NCI-H2029 (cell line): Measurements from ENCODE around the gene PCBD1.

ENCODE experiments used
- DNase-seq: peaks from one replicate; lab custom pipeline; 2025; lab: John Stamatoyannopoulos, UW

PCBD1 gene

DNA sequence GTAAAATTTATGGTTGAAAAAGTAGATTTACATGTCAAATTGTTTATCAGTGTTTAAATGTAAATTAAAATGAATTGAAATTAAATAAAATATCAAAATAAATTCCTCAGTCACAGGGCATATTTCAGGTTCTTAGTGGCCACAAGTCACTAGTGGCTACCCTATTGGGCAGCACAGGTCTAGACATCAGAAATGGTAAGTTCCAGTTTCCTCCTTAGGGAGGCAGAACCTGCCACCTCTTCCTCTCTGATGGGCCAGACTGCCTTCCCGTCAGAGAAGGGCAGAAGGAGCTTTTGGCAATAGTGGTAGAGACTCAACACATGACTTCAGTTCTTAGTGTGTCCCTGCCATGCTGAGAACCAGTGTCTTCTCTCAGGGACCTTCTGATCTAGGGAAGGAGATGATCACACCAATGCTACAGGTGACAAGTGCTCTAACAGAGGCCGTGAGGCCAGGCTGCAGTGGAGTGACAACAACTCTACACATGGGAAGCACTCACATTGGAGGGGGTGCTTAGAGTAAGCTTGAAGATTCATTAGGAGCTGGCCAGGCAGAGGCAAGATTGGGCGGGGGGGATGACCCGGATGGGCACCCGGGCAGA lies 14.4 kb upstream of the PCBD1 start:
- DNase-seq: no peak

DNA sequence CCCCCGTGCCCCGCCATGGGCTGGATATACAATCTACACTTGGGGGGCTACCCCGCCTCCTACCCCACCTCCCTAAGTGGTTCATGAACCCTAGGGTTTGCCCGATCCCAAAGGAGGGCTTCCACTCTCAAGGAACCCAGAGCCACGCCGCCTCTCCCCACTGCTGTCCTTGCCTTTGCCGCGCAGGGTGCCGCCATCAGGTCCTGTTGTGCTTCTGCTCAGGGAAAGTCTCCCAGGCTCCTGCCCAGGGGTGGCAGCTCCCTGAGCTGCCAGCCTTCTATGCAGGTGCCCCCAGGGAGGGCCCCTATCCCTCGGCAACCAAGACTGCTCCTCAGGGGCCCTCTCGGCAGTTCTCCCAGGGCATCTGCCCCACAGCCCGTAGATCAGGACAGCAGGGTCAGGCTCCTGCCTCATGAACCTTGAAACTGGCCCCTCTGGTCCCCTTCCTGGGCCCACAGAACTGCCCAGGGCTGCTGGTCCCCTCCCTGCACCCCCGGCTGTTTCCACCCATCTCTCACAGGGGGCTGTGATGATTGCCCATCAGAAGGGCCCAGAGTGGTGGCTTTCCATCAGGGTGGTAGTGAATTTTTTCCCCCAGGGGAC lies 13.0 kb upstream of the PCBD1 start:
- no peak for DNase-seq

DNA sequence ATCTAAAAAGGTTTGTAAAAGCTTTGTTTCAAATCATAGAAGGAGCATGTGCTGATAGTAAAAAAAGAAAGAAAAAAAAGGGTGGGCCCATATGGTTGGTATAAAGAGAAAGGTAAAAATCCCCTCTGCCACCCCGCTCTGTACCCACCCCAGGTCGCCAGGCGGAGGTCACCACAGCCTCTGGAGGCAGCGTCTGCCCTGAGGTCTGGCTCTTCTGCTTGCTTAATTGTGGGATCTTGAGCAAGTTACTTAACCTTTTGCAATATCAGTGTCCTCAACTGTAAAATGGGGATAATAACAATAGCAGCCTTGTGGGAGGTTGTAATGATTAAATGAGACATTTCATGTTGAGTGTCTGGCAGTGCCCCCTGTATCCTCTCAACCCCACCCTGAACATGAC lies 10.7 kb upstream of the PCBD1 start:
- DNase-seq: no peak

DNA sequence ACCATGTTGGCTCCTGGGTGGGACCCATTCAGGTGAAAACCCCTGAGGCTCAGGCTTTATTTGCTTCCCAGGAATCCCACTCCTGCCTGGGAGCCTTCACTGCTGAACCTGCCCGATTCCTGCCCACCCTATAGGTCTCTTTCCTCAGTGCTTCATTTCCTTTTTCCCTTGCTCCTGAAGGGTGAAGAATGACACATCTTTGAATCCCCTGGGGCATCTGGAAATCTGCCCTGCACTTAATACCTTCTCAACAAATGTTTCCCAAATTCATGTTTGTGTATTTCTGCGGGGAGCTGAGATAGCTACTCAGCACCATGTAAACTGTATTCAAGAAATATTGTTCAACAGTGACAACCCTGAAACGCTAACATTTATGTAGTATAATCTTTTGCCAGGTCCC lies 10.3 kb upstream of the PCBD1 start:
- DNase-seq: no peak

DNA sequence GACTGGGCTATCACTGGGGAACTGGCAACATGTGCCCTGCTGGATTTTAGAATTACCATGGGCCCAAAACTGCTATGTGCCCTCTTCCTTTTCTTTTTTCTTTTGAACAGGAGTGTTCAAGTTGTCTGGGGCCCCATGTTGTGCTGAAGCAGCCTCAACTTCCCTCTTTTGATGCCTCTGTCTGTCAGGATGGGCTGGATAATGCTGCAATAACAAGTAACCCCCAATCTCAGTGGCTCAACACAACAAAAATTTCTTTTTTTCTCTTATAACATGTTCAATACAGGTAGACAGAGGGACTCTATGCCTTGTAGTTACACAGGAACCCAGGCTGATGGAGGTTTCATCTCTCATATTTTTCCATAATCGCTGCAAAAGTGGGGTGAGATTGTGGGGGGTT lies 8.2 kb upstream of the PCBD1 start:
- DNase-seq: no peak

DNA sequence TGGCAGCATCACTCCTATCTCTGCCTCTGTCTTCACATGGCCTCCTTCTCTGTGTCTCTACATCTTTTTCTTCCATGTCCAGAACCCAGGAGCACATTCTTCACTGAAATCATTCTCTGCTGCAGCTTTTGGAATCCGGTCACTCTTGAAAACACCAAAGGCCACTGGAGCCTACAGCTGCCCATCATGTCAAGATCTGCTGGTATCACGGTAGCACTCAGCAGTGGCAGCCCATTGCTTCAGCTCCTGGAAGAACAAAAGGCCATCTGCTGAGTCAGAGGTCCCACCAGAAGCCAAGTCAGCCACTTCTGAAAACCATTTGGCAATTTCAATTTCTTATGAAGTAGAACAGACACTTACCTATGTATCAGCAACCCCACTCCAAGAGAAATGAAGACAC lies 6.1 kb upstream of the PCBD1 start:
- no peak for DNase-seq

DNA sequence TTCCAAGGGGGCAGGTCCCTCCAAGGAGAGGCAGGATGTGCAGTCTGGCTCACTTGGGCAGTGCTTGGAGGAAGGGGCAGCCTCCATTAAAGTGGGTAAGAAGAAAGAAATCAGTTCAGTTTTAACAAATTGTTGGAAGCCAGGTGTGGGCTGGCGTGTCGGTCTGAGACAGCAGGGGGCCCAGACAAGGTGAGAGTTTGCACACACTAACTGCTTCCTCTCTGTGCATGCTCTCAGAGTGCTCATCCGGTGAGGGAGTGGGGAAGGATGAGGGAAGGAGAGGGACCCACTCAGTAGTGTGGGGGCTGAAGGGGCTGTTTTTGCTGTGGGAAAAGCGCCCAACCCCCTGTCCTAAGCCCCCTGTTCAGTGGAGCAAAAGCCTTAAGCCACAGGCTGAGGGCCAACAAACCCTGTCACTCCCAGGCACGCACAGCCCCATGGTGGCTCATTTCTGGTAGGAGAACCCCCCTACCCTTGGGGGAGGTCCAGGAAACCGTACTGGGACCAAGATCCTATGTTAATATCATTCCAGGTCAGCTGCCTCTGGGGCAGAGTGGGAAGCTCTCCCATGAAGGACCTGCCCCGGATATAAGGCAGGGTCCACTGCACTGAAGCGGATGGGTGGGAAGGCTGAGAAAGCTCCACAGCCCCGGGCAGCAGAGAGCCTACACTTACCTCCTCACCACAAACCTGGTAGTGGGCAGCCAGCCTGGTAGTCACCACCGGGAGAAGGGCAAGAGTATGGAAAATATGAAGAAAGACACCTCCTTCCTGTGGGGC lies 5.1 kb upstream of the PCBD1 start:
- no peak for DNase-seq

DNA sequence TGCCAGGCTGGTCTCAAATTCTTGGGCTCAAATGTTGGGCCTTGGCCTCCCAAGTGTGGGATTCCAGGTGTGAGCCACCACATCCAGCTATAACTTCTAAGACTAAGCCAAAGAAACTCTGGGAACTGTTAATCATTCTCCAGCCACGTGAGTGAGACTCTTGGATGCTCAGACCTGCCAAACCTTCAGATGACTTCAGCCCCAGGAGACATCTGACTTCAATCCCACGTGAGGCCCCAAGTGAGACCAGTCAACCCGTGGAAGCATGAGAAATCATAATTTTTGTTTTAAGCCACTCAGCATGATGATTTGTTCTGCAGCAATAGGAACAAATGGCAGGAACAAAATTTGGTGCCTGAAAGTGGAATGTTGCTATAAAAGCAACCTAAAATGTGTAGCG lies 4.3 kb upstream of the PCBD1 start:
- DNase-seq: no peak

DNA sequence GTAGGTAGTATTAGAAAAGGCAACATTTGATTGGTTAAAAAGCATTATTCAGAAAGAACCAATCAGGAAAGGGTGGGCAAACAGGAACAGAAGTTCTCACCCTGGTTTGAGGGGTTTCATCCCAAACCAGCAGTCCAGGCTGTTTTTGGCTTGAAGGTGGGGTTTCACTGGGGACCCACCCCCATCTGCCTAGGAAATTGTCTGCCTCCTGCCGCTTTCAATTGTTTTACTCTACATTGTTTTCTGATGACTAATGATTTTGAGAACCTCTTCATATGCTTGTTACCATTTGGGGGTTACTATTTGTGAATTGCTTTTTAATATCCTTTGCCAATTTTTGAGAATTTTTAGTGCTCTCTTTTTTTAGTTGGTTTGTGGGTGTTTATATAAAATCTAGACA lies 3.3 kb upstream of the PCBD1 start:
- DNase-seq: no peak

DNA sequence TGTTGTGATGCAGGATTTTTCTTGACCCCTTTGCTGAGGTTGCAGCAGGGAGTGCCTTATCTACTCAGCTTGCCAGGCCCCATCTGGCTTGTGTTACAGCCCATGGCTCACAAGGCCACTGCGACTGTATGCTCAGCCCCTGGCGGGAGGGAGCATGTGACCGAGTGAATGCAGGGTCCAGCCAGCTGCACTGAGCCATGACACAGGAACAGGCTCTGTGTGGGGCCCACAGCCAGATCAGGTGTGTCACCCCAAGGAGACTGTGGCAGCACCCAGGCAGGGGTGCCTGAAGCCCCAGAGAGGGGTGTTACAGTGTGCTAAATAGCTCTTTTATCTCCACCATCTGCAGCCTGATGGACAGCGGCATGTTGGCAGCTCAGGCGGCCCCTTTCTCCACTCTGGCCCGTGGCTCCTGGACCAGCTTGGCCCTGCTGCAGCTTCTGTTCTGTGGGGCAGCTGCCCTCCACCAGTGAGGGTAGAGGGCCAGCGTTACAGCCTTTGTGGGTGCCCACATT lies 2.6 kb upstream of the PCBD1 start:
- DNase-seq: no peak

DNA sequence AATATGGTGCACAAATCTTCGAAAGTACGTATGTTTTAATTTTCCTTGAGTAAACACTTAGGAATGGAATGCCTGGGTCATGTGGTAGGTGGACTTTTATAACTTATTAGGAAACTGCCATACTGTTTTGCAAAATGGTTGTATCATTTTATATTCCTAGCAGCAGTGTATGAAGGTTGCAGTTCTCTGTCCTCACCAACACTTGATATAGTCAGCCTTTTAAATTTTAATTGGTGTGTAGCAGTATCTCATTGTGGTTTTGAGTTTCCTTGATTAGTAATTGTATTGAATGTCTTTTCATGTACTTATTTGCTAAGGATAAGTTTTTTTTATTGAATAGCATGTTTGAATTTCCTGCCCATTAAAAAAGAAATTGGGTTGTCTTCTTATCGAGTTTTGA lies 926 bp upstream of the PCBD1 start:
- DNase-seq: no peak

DNA sequence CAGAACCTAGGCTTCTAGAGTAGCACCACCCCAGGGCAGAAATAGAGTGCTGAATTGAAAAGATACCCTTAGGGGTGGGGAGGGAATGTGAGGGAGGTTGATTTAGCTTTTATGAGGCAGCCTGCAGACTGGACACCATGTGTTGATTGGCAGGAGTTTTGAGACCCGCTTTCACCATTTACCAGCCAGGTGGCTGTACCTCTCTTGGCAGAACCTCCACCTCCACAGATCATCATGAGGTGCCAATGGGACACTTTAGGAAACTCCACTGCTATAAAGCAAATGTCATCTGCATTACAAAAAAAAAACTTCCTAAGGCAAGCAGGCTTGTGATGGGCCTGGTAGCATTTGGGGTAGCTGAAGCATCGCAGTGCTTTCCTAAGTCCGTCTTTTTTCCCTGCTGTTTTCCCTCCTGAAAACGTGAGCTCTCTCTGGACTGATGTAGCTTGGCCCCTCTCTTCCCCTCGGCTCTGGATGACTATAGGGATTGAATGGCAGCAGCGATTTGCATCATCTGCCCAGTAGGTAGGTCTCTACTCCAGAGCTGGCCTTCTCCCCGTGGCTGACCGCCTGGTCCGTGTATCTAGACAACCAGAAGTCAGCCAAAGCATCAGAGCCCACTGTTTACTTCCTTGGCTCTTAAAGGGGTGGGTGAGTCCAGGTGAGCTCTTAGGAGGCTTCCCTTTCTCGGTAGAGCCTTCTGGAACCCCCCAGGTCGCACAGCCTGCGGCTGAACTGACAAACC lies 1.3 kb downstream of the PCBD1 start:
- DNase-seq: no peak

DNA sequence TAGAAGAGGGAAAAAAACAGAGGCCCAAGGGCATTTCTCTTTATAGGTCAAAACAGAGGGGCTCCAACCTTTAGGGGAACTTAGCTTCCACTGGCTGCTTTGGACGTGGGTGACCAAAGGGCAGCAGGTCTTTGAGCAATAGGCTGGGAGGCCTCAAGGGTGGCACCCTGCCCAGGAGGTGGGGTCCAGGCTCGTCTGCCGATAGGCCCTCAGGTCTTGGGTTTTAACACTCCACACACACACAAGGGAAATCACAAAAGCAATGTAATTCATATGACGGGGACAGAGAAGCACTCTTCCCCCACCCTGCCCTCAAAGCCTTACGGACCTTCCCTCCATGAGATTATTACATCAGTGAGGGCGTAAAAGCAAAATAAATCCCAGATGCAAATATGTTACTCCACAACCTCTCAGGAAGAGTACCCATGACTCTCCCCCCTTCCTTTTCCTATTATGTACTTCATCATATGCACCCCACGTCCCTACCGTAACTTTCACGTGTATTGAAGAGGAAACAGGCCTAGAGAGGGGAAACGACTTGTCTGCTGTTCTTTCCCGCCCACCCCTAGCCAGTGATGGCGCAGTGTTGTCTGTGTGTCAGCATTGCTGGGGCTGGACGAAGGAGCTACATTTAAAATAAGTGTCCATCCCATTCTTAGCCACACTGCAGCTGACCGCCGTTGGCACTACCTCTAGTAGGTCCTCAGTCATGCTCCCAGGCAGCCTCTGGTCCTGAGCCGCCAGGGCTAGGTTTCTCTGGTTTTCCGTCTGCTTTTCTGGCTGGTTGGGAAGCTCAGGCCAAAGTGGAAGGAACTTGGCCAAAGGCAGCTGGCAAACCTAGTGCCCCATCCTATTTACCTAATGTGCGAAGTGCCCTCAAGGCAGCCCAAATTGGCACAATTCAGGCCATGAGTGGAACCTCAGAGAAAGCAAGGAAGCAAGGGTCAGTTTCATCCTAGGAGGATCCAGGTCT lies 2.1 kb downstream of the PCBD1 start:
- no peak for DNase-seq

DNA sequence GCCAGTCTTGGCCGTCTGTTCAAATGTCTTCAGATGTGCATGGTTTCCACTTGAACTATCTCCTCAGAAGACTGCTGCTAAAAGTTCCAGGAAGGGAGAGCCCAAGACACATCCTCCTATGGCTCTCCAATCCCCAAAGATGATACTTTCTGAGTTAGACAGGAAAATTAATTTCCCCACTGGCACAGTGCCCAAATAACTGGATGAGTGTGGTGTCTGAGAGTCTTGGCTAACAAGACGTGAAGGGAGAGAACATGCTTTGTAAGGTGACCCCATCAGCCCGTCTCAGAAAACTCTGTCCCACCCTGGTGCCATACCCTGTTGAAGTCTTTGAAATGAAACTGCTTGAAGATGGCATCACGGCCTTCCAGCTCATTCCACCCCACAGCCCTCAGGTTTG lies 2.9 kb downstream of the PCBD1 start:
- DNase-seq: no peak

DNA sequence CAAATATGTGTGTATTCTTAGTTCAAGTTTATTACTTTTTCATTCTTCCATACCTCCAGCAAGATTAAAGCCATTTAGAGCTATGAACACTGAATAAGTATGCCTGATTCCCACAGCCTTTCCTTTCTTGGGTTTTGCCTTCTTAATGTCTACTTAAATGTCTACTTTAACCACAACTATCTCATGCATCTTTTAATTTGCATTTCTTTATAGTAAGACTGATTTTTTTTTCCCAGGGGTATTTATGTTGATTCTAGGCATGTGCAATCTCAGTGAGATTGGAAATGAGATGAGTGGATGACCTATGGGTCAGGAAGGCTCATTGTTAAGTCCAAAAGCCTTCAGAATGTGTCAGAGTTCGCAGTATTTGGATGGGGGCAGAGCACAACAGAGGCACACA lies 3.6 kb downstream of the PCBD1 start:
- DNase-seq: no peak

DNA sequence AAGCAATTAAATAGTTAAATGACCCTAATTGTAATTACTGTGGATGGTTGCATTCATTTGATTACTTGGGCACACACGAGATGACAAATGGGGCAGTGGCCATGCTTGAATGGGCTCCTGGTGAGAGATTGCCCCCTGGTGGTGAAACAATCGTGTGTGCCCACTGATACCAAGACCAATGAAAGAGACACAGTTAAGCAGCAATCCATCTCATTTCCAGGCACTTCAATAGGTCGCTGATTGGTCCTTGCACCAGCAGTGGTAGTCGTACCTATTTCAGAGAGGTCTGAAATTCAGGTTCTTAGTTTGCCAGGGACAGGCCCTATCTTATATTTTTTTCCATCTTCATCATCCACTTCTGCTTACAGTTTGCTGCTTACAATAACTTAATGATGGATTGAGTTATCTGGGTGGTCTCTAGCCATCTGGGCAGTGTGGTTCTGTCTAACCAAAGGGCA lies 8.3 kb downstream of the PCBD1 start:
- DNase-seq: peak; percentile 14

DNA sequence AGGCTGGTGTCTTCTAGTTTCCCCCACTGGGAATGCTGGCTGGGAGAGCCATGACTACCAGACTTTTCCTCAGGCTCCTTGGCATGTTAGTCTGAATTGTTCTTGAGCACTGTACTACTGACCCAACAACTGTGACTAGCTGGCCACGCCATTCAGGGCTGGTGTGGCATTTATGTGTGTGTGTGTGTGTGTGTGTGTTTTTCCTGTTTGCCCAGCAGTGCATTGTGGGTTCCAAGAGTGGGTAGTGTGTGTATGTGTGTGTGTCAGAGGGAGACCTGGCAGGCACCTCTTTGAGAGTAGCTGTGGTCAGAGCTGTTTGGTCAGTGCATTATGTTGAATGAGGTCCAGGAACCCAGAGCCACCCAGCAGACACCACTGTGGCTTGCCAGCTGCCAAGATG lies 9.2 kb downstream of the PCBD1 start:
- DNase-seq: peak; percentile 11

DNA sequence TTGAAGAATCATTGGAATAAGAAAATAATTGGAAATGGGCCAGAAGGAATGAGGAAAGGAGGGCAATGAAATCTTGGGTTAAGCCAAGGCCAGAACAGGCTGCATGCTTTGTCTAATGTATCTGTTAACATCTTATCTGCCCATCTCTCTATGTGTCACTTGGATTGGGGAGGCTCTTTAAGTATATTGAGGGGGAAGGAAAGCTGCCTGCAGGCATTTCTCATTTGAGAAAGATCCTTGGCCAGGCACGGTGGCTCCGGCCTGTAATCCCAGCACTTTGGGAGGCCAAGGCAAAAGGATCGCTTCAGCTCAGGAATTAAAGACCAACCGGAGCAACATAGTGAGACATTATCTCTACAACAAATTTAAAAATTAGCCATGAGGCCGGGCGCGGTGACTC lies 14.3 kb downstream of the PCBD1 start:
- DNase-seq: no peak

DNA sequence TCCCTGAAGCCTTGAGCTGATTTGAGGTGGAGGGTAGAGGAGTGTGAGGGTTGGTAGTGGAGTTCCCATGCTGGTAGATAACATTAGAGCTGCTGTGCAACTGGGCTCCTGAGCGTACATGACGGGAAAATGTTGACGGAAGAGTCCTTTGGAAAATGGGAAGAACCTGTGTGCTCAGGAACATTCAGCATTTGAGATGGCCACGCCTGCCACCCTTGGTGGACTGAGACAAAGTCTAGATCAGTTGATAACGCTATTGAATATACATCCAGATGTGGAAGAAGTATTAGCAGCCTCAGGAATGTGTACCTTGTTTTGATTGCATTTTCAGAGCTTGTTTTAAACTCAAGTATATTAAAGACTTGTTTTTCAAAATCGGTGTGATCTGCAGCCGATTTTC lies 16.1 kb downstream of the PCBD1 start:
- DNase-seq: no peak

DNA sequence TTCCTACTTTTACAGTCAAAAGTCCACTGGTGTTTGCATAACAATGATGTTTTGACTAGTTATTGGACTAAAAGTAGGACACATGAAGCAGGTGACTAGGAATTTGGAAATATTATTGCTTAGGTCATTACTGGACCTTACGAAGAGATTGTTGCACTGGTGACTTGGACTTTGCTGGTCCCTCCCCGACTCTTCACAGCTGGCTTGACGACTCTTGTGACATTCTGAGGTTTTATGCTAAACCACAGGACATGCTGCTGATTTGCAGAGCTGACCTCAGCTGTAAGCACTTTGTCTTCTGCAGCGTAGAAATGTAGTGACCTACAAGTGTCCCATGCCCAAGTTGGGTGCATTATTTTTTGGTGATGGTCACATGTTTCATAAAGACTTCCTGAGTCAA lies 21.9 kb downstream of the PCBD1 start:
- DNase-seq: no peak

DNA sequence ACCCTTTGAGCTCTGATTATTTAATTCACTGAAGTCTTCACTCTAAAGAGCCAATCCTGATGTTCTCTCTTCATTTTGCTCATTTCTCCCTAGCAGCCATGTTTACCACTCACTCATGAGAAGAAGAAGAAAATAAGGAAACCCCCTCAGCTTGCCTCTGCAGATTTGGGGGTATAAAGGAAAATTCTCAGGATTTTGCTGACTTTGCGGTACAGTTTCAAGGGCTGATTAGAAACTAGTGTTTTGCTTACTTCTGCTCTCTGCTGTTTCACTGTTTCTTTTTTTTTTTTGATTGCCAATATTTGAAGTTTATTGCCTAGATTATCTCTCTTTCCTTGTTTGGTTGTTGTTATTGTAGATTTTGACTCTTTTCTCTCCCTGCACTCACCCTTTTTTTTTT lies 23.4 kb downstream of the PCBD1 start:
- no peak for DNase-seq
